Ecto neural progenitor cell (in vitro differentiated cells): ENCODE measurements around the gene PLCB1.

Experiments used
- DNase-seq: peaks from one replicate; pipeline ENCODE4 v3.0.0-alpha.2; 2018; ENCODE audit warnings: low spot score

The PLCB1 gene

DNA sequence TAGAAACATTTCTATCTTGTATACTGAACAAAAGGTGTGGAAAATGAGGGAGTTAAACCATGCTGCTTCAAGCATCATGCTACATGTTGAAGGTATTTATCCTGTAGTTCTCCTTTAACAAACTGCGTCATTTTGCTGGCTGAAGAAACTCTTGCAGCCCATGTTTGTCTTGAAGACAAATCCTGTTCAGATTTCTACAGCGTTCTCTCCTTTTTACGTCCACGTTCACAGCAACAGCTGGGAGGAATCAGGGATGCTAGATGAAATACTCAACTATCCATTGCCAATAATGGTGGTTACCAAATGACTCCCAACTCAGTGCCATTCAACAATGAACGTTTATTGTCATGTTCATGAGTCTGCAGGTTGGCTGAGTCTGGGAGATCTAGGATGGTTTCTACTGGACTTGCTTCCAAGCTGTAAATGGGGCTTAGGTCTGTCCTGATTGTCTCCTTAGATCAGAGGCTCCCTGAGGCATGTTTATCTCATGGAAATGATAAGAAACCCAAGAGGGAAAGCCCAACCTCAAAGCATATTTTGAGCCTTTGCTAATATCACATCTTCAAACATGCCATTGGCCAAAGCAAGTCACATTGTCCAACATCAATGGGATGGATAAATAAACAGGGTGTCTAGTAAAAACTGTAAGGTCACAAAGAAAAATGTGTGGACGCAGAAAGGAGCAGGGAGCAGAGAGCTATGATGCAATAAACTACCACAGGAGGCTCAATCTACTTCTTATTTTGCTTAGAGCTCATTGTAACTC is 2.7 kb upstream of the PLCB1 start:
- no peak for DNase-seq

DNA sequence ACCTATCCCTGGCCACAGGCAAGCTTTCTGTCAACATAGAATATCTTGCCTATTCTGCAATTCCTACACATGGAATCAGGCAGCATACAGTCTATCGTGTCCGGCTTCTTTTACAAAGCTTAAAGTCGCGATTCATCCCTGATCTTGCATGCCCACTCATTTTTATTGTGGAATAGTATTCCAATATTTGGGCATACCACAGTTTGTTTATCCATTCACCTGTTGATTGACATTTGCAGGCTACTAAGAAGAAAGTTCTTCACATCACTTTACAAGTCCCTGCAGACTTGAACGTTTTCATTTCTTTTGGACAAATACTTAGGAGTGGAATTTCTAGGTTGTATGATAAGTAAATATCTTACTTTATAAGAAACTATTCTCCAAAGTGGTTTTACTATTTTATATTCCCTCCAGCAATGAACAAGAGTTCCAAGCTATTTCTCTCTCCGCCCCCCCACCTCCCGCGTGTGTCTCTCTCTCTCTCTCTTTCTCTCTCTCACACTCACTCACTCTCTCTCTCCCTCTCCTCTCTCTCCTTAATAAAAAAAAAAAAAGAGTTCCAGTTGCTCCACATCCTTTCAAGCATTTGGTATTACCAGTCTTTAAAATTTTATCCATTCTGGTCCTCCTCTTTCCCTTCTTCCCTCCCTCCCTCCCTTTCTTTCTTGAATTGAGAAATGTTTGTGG is 1.1 kb upstream of the PLCB1 start:
- DNase-seq = no peak

DNA sequence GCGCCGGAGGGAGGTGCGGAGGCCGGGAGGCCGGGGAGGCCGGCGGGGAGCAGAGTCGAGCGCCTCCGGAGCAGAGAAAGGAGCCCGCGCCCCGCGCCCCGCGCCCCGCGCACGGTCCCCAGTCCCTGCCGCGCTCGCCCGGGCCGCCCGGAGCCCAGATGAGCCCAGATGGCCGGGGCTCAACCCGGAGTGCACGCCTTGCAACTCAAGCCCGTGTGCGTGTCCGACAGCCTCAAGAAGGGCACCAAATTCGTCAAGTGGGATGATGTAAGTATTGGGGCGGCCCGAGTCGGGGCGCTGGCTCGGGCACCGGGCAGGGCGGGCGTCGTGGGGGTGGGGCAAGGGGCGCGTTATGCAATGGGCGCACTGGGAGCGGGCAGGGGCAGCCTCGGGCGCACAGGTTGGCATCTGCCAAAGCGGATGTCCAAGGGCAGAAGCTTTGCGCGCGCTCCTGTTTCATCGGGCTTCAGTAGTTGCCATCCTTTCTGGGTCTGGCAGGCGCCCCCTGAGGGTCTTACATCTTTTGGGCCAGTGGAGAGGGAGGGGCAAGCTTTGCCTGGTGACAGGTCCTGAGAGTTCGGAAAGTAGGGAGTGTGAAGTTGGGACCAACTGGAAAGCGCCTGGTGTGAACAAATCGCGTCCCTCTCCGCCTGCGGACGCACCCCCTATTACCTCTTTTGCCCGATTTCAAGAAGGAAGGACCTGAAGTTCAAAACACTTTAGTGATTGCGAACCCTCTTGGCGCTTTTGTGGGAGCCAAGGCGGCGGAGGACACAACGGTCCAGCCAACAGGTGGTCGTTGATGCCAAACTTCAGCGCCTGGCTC is 631 bp downstream of the PLCB1 start:
- DNase-seq = peak; percentile 58

DNA sequence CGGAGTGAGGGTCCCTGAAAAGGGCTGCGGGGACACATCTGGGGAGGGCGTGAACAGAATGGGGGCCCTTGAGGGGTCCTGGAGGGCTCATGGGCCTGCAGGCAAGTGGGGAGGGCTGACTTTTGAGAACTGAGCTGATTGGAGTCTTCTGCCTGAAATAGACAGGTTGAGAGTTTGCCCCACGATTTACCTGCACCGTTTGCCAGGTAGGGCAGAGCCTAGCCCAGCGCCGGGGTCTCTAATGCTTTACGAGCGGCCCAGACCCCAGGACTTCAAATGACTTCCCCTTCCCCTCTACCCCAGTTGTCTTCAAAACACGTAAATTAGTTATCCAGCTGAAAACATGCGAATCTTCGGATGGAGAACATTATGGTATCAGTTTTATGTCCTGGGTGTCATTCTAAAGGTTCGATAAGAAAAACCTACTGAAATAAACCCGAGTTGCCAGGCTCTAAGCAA is 1.3 kb downstream of the PLCB1 start:
- peak; percentile 43 for DNase-seq

DNA sequence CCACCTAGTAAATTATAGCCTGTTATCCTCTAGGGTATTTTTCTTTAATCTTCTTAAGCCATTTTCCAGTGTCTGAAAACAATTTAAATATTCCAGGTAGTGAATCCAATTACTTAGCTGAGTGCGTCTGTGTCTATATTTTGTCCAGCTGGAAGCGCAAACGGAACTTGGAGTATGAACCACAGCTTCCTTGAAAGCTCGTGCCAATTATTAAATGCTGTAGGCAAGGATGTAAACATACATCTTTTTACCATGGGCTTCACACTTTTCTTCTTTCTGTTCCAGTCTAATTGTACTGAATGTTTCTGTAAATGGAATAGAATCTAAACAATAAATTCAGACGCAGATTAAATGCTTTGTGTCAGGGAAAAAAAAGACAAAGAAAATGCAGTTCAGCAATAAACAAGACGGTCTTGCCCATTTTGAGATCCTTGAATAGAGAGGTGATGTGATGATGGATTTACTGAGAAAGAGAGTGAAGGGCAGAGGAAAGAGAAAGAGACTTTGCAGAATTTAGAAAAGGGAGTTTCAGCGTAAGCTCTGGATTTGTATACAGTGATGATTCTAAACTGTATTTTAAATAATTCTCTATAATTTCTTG is 1.9 kb downstream of the PLCB1 start:
- no peak for DNase-seq

DNA sequence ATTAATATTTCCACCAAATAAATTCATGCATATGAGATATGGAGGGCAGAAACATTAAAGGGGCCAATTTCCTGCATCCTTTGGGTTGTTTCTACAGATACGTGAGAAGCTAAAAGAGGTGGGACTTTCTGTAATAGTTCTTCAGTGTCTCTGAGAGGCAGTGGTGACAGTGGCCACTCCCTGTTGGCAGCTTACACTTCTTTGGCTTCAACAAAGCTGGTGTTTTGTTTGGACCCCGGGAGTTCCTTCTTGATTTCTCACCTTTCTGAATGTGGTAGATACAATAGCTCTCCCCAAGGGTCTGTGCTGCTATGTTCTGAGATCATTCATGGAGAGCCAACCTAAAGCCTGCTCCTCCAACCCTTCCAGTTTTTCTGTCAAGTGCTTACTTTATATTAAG is 7.8 kb downstream of the PLCB1 start:
- no peak for DNase-seq

DNA sequence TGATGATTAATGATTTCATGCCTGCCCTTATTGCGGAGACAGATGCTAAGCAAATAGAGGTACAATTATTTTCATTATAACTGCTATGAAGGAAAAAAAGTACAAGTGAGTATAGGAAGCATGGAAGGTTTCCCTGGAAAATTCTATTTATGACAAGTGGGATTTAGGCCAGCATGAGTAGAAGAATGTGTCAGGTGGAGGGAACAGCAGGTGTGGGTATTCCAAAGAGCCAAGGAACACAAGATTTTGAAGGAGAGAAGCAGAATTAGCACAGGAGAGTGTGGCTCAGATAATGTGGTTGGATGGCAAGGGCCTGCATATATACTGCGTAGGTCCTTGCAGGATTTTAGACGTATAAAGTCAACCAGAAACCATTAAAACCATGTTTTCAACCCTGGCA is 11.4 kb downstream of the PLCB1 start:
- no peak for DNase-seq

DNA sequence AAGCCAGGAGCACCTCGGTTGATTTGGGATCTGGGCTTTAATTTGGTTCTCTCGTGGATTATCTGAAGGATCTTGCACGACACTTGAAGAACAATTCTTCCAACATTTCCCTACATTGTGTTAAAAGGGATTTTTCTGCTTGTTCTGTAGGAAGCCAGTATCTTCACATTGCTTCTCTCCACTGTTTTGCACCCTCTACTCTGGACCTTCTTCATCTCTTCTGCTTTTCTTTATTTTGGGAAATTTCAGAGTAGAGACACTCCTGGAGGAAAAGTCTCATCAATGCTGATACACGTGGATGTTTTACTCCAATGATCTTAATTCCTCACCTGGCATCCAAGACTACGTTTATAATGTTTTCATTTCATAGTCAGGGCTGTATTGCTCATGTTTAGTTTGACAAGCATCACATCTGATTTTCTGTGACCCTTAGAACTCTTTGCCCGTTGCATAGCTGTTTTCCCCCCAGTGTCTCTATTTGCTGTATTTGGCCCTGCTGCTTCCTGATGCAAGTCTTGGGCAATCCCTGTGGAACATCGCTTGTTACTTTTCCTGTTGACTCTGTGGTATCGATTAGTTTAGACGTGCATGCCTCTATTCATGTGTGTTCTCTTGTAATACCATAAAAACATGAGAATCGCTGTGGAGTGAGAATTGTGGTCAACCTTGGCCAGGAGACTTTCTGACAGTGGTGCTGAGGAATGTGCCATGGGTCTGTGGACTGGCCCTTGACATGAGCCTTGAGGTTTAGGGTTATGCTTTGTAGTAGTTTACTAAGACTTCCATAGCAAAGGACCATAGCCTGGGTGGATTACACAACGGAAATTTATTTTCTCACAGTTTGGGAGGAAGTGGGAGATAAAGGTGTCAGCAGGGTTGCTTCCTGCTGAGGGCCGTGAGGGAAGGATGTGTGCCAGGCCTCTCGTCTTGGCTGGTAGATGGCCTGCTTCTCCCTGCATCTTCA is 12.5 kb downstream of the PLCB1 start:
- no peak for DNase-seq

DNA sequence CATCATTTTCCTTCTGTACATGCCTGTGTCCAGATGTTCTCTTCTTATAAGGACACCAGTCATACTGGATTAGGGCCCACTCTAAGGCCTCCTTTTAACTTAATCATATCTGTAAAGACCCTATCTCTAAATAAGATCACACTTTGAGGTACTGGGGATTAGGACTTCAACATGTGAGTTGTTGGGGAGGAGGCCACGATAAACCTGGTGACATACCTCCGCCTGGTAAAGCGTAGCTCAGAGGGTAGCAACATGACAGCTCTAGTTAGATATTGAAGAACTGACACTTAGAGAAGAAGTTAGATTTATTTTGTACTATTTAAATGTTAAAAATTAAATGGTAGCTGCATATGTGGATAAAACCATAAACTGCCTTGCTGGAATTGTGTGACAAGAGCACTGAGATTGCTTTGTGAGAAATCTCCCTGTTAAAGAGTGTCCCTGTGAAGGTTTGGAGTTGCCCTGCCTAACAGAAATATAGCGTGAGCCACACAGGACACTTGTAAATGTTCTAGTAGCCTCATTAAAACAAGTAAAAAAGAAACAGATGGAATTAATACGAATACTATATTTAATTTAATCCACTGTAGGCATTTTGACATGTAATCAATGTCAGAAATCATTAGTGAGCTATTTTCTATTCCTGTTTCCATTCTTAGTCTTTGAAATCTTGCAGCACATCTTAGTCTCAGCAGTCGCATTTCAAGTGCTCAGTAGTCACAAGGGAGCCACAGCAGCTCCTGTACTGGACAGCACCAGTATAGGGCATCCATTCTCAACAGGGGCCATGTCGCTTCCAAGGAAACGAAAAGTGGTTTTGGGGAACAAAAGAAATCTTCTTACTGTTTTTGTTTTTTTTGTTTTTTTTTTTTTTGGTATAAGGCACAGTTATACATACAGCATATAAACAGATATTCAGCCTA is 13.4 kb downstream of the PLCB1 start:
- DNase-seq = no peak

DNA sequence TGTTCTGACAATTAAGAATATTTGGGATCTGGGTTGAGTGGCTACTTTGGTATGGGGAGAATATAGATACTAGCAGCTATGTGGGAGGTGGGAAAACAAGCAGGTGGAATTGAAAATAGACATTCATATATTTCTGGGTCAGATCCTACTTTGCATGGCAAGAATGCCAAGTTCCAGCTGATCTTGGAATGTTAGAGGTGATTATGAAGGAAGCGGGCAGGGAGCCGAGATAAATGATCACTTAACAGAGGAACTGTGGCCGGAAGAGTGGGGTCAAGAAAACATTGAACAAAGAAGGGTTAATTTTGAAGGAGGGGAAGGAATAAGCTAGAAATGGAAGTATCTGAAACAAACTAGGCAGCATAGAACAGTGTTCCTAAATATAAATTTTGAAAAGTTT is 15.4 kb downstream of the PLCB1 start:
- DNase-seq = no peak

DNA sequence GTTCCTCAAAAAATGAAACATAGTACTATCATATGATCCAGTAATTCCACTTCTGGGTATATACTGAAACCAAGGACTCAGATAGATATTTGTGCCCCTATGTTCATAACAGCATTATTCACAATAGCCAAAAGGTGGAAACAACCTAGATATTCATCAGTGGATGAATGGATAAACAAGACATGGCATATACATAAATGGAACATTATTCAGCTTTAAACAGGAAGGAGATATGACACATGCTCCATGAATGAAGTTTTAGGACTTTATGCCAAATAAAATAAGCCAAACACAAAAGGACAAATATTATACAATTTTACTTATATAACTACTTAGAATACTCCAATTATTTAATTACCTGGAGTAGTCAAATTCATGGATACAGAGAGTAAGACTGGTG is 16.4 kb downstream of the PLCB1 start:
- DNase-seq = no peak

DNA sequence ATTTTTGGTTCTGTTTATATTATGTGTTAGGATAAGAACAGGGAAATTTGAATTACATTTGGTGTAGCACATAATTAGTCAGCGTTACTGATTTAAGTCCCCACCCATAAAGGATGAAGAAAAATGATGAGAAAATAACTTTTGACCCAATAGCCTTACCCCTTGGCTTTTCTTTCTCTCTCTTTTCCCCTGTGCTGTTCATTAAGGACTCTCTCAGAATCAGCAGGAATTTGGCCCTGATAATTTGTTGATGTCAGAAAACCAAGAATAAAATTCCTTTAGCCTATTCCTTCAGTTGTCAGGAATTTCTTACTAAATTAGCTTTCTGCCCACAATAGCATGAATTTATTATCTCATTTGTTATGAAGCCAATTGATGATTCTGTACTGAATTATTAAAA is 18.5 kb downstream of the PLCB1 start:
- no peak for DNase-seq

DNA sequence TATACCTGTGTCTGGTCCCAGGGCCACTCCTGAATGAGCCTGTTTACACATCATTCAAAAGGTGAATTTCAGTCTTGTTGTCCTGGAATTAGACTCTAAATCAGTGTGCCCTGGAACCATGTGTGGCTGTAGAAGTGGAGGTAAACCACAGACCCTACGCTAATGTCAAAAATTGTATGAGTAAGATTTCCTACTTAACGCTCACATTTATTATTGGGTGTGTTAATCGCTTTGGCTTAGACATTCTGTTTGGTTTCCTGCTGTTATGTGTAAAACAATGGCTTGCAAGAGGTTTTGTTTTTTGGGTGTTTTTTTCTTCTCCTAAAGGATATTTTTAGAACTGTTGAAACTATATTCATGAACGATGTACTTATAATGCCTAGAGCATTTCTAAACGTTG is 19.3 kb downstream of the PLCB1 start:
- no peak for DNase-seq

DNA sequence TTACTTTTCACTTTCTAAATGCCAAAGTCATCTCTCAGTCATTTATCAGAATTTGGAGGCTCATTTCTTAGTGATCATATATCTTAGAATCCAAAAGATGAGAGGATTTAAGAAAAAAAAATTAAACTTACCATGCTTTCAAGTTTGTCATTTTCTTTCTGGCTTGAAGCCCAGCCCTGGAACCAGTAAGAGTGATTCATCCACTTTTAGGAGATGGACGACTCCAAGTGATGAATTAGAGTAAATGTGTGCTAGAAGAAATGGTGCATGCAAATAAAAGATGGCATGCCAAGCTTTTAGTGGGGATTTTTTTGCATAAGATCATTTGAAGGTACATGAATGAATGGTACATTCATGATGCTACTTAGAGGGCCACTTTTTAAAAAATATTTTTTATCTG is 20.1 kb downstream of the PLCB1 start:
- no peak for DNase-seq

DNA sequence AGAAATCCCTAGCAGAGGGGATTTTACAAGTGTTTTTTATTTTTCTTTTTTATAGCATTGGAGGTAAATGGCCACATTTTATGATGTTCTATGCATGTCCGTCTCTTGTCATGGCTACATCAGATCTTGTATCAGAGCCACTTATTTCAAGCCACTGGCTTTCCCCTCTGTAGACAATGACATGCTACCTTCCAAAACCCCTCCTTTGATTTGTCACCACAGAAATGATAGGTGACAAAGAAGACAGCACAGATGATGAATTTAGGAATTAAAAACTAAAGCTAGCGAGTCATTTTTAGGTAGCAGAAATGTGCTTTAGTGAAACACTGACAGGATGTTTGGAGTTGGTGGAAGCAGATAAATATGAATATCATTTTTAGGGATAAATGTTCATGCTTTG is 20.8 kb downstream of the PLCB1 start:
- DNase-seq = no peak

DNA sequence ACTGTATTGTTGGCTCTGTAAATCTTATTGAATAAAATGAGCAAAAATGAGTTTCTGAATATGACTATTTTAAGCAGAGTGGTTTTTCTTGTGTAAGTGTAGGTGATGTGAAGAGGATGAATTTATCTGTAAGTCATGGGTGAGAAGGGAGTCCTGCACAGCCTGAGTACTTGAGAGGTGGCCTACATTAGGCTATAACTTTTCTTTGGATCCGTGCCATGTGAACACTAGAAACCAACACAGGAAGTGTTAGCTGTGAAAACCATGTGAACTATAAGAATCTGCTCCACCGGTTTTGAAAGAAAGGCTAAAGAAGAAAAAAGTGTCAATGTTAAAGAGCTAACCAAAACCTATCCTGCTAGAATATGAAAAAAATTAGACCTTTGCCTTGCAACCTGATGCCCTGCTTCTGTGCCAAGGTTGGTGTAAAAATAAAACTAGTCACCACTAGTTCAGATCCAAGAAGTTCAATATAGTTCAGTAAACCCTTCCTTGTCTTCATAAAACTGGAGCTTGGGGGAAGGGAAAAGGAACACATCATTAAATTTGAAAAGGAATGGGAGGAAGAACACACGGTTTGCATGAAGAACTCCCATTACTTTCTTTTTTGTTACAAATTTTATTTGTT is 21.3 kb downstream of the PLCB1 start:
- no peak for DNase-seq

DNA sequence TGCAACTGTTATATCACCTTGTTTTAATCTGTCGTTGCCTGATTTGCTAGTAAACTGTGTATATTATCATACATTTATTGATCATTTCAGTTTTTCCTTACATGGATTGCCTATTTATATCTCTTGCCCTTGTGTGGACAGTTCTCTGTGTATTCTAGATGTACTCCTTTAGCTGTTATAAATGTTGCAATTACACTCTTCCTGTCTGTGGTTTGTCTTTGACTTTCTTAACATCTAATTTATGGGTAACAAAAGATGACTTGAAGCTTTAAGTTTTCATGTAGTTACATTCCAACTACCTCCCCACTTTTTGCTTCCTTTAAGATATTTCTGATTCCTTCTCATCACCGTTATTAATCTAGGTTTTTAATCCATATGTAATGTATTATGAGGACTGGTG is 22.6 kb downstream of the PLCB1 start:
- no peak for DNase-seq

DNA sequence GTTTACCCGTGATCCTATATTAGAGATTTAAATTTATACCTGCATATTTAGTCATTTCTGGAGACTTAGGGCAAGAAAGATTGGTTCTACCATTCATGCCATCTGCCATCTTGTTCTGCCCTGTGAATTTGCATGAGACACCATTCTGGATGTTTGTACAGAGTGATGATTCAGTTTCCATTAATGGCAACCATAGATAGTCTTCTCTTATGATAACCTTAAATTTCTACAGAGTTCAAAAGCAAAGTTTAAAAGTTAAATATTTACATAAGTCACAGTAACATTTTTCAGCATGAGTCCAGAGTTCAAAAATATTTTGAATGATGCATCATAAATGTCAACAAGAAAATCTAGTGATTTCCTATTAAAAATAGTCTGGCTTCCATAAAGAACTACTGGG is 23.2 kb downstream of the PLCB1 start:
- no peak for DNase-seq

DNA sequence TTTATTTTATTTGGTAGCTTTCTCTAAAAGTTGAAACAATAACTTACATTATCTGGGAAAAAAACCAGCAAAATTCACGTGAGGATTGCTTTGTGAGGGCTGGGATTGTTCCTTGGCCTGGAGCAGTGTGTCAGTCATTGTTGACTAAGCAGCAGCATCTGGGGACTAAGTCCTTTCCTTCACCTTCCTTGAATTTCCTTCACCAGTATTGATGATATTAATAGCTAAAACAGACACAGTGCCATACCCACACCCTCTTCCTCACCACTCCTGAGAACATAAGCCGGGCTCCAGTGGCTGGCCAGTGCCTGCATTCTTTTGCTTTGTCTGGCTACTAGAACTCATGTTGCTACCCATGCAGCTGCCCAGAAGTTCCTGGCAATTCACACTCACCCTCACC is 23.7 kb downstream of the PLCB1 start:
- no peak for DNase-seq
